K562 (cell line): Measurements from ENCODE around the gene VARS1. TPM values are rescaled to one million over a fixed set of nuclear protein-coding genes. Genes with fewer than 3 reads are reported as not detected.

Source experiments
- BACH1 ChIP-seq: fragments of 200-800 bp; sonication (Bioruptor generic); IDR thresholded peaks from 2 replicates; pipeline ENCODE4 v1.6.1; 2016; ENCODE audit warnings: missing genetic modification characterization, missing compliant biosample characterization
- CEBPG ChIP-seq, 3 experiments: fragments of 200-800 bp in 1 of 3; sonication (Bioruptor generic) in 1 of 3; sonication (generic) in 1 of 3; formaldehyde crosslinking in 1 of 3; IDR thresholded peaks in 2 of 3; conservative IDR thresholded peaks in 1 of 3; 2 replicates each; pipeline versions ENCODE4 v1.6.1 to v1.8.0; 2016 to 2022; ENCODE audit warnings: missing compliant biosample characterization in 2 of 3, missing genetic modification characterization in 2 of 3, mild to moderate bottlenecking in 1 of 3, missing genetic modification reagents in 1 of 3
- FOXP1 ChIP-seq: sonication (generic); formaldehyde crosslinking; IDR thresholded peaks from 2 replicates; pipeline ENCODE4 v1.8.0; 2022; ENCODE audit warnings: mild to moderate bottlenecking, missing genetic modification reagents
- JUNB ChIP-seq: fragments of 450-650 bp; formaldehyde crosslinking; conservative IDR thresholded peaks from 2 replicates; pipeline ENCODE4 v1.4.0; 2020; ENCODE audit warnings: mild to moderate bottlenecking
- NEUROD1 ChIP-seq: fragments of 150-350 bp; IDR thresholded peaks from 2 replicates; pipeline ENCODE4 v1.6.1; 2014; ENCODE audit warnings: borderline replicate concordance, low read length, low read depth; ENCODE audit not compliant: partially characterized antibody
- RAD51 ChIP-seq: fragments of 450-650 bp; IDR thresholded peaks from 2 replicates; pipeline ENCODE4 v1.7.1; 2016; ENCODE audit warnings: low read depth, mild to moderate bottlenecking, borderline replicate concordance
- SMARCB1 ChIP-seq: IDR thresholded peaks from 2 replicates; pipeline ENCODE4 v1.6.1; 2011; ENCODE audit warnings: improper control_type of control experiment, low read depth; ENCODE audit not compliant: insufficient read length
- ZNF785 ChIP-seq: fragments of 250-450 bp; sonication (Bioruptor Pico); IDR thresholded peaks from 2 replicates; pipeline ENCODE4 v1.4.0; 2020; ENCODE audit warnings: mild to moderate bottlenecking
- polyA plus RNA-seq, 8 experiments: library from polyadenylated mRNA; depleted of rRNA in 4 of 8; stranded (reverse) in 5 of 8; unstranded in 3 of 8; fragments of >200 nt; fragmentation: Nextera tagmentation in 2 of 8; fragmentation: Illumina TruSeq in 1 of 8; extraction: Ambion mirVana in 2 of 8; extraction: Trizol in 1 of 8; gene quantifications; 2 replicates each; pipeline versions ENCODE4 v1.2.1 to v1.2.3, GENCODE V29; 2011 to 2014; ENCODE audit warnings: inconsistent platforms in 1 of 8, missing spikeins in 1 of 8
- total RNA-seq, 7 experiments: library from RNA; depleted of rRNA in 6 of 7; stranded (reverse); fragments of >200 nt in 6 of 7; fragmentation: Illumina TruSeq in 2 of 7; extraction: Trizol in 2 of 7; gene quantifications; 2 replicates each; pipeline versions ENCODE4 v1.2.1 to v1.2.3, GENCODE V29; 2011 to 2021; ENCODE audit warnings: low replicate concordance in 1 of 7
- TF ChIP-seq, protein P1 (sequence below): fragments of 250-450 bp; sonication (Bioruptor Pico); IDR thresholded peaks from 2 replicates; pipeline ENCODE4 v1.4.0; 2020
- TF ChIP-seq, protein P2 (sequence below): fragments of 450-650 bp; IDR thresholded peaks from 2 replicates; pipeline ENCODE4 v1.6.1; 2017; ENCODE audit warnings: antibody characterized with exemption
- TF ChIP-seq, protein P3 (sequence below): fragments of 250-450 bp; sonication (Bioruptor Pico); IDR thresholded peaks from 2 replicates; pipeline ENCODE4 v1.5.0; 2021; ENCODE audit warnings: mild to moderate bottlenecking, borderline replicate concordance
- TF ChIP-seq, protein P4 (sequence below): fragments of 200-800 bp; sonication (Bioruptor generic); IDR thresholded peaks from 2 replicates; pipeline ENCODE4 v1.6.1; 2017; ENCODE audit warnings: missing genetic modification characterization, missing compliant biosample characterization
- TF ChIP-seq, protein P5 (sequence below): sonication (generic); formaldehyde crosslinking; IDR thresholded peaks from 2 replicates; pipeline ENCODE4 v1.8.0; 2022; ENCODE audit warnings: missing genetic modification reagents, mild to moderate bottlenecking, moderate library complexity, borderline replicate concordance

The VARS1 gene
- total and polyA plus RNA-seq, 9 of the 15 experiments (the other 6 are each of a cell fraction or from before 2014, with no cell fraction given), result 2.9 to 488 (median 130) TPM

DNA sequence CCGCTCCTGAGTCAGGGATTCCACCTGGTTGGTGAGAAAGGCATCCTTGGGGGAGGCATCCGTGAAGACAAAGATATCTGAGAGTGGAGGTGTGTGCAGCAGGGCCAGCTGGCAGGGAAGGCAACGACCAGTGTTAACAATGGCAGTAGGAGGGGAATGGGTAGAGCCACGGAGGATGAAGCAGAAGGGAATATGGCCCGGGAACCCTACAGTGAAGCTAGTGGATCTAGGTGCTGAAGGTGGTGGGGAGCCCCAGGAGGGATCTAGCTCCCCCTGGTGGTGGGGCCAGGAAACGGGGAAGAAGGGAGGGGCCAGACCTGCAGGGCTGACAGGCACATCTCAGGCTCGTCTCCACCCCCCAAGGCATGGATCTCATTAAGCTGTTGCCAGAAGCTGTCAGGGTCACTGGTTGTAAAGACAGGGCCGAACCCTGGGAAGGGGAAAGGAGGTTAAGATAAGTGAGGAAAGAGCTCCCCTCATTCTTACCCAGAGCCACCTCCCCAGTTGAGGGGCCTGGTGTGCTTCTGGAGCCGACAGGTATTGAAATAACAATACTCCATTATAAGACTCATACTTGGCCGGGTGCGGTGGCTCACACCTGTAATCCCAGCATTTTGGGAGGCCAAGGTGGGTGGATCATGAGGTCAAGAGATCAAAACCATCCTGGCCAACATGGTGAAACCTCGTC is 25.7 kb downstream of the VARS1 start (continued):
- TF ChIP-seq, protein P1, sequence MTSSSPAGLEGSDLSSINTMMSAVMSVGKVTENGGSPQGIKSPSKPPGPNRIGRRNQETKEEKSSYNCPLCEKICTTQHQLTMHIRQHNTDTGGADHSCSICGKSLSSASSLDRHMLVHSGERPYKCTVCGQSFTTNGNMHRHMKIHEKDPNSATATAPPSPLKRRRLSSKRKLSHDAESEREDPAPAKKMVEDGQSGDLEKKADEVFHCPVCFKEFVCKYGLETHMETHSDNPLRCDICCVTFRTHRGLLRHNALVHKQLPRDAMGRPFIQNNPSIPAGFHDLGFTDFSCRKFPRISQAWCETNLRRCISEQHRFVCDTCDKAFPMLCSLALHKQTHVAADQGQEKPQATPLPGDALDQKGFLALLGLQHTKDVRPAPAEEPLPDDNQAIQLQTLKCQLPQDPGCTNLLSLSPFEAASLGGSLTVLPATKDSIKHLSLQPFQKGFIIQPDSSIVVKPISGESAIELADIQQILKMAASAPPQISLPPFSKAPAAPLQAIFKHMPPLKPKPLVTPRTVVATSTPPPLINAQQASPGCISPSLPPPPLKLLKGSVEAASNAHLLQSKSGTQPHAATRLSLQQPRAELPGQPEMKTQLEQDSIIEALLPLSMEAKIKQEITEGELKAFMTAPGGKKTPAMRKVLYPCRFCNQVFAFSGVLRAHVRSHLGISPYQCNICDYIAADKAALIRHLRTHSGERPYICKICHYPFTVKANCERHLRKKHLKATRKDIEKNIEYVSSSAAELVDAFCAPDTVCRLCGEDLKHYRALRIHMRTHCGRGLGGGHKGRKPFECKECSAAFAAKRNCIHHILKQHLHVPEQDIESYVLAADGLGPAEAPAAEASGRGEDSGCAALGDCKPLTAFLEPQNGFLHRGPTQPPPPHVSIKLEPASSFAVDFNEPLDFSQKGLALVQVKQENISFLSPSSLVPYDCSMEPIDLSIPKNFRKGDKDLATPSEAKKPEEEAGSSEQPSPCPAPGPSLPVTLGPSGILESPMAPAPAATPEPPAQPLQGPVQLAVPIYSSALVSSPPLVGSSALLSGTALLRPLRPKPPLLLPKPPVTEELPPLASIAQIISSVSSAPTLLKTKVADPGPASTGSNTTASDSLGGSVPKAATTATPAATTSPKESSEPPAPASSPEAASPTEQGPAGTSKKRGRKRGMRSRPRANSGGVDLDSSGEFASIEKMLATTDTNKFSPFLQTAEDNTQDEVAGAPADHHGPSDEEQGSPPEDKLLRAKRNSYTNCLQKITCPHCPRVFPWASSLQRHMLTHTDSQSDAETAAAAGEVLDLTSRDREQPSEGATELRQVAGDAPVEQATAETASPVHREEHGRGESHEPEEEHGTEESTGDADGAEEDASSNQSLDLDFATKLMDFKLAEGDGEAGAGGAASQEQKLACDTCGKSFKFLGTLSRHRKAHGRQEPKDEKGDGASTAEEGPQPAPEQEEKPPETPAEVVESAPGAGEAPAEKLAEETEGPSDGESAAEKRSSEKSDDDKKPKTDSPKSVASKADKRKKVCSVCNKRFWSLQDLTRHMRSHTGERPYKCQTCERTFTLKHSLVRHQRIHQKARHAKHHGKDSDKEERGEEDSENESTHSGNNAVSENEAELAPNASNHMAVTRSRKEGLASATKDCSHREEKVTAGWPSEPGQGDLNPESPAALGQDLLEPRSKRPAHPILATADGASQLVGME, result peak; percentile 63; the same call in 1 of the 2 replicates
- TF ChIP-seq NEUROD1 (peak; percentile 73), FOXP1 (CRISPR knock-in tag) (no peak), ZNF785 (CRISPR knock-in tag) (no peak), CEBPG (CRISPR knock-in tag; IDR thresholded peaks at IDR 0.05) (no peak), CEBPG (tag; conservative IDR thresholded peaks at IDR 0.05 in 1 of 2, IDR thresholded peaks at IDR 0.05 in 1 of 2) (no peak), BACH1 (tag) (no peak), RAD51 (no peak), SMARCB1 (peak; percentile 58), JUNB (CRISPR knock-in tag) (no peak)
- TF ChIP-seq, protein P2, sequence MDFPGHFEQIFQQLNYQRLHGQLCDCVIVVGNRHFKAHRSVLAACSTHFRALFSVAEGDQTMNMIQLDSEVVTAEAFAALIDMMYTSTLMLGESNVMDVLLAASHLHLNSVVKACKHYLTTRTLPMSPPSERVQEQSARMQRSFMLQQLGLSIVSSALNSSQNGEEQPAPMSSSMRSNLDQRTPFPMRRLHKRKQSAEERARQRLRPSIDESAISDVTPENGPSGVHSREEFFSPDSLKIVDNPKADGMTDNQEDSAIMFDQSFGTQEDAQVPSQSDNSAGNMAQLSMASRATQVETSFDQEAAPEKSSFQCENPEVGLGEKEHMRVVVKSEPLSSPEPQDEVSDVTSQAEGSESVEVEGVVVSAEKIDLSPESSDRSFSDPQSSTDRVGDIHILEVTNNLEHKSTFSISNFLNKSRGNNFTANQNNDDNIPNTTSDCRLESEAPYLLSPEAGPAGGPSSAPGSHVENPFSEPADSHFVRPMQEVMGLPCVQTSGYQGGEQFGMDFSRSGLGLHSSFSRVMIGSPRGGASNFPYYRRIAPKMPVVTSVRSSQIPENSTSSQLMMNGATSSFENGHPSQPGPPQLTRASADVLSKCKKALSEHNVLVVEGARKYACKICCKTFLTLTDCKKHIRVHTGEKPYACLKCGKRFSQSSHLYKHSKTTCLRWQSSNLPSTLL, result no peak
- TF ChIP-seq, protein P3, sequence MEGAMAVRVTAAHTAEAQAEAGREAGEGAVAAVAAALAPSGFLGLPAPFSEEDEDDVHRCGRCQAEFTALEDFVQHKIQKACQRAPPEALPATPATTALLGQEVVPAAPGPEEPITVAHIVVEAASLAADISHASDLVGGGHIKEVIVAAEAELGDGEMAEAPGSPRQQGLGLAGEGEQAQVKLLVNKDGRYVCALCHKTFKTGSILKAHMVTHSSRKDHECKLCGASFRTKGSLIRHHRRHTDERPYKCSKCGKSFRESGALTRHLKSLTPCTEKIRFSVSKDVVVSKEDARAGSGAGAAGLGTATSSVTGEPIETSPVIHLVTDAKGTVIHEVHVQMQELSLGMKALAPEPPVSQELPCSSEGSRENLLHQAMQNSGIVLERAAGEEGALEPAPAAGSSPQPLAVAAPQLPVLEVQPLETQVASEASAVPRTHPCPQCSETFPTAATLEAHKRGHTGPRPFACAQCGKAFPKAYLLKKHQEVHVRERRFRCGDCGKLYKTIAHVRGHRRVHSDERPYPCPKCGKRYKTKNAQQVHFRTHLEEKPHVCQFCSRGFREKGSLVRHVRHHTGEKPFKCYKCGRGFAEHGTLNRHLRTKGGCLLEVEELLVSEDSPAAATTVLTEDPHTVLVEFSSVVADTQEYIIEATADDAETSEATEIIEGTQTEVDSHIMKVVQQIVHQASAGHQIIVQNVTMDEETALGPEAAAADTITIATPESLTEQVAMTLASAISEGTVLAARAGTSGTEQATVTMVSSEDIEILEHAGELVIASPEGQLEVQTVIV (CRISPR knock-in tag), result no peak
- TF ChIP-seq, protein P4, sequence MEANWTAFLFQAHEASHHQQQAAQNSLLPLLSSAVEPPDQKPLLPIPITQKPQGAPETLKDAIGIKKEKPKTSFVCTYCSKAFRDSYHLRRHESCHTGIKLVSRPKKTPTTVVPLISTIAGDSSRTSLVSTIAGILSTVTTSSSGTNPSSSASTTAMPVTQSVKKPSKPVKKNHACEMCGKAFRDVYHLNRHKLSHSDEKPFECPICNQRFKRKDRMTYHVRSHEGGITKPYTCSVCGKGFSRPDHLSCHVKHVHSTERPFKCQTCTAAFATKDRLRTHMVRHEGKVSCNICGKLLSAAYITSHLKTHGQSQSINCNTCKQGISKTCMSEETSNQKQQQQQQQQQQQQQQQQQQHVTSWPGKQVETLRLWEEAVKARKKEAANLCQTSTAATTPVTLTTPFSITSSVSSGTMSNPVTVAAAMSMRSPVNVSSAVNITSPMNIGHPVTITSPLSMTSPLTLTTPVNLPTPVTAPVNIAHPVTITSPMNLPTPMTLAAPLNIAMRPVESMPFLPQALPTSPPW (CRISPR knock-in tag), result peak; percentile 92
- TF ChIP-seq, protein P5, sequence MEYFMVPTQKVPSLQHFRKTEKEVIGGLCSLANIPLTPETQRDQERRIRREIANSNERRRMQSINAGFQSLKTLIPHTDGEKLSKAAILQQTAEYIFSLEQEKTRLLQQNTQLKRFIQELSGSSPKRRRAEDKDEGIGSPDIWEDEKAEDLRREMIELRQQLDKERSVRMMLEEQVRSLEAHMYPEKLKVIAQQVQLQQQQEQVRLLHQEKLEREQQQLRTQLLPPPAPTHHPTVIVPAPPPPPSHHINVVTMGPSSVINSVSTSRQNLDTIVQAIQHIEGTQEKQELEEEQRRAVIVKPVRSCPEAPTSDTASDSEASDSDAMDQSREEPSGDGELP (CRISPR knock-in tag), result peak; percentile 91
